ENCODE measurements around the gene LRP11. TPM values are rescaled to one million over a fixed set of nuclear protein-coding genes. Genes with fewer than 3 reads are reported as not detected.
"Not testable (repeated sequence)": the region's sequence is repeated elsewhere in the genome, so short reads cannot be mapped to it uniquely, and the experiment has no call there.

LRP11 gene
- total RNA-seq, 1 donor from 2014 or later, result 34.0 TPM

- intact Hi-C loops (cut with DNase I), result no loop called here
- ATAC-seq (no peak), DNase-seq (ENCODE audit: low spot score) (no peak)
Measured at GRCh38 chr6:149899486-149899885, 35.3 kb upstream of the LRP11 start.

GRCh38 chr6:149898966-149899365 is 34.8 kb upstream of the LRP11 start:
- ATAC-seq, result no peak
- no peak for DNase-seq (ENCODE audit: low spot score)
- intact Hi-C loops (cut with DNase I), result no loop called here

- ATAC-seq, result no peak
- intact Hi-C loops (cut with DNase I), result no loop called here
- DNase-seq (ENCODE audit: low spot score), result peak; percentile 44
Measured at GRCh38 chr6:149897855-149898744, 33.9 kb upstream of the LRP11 start, which contains the start of gene RAET1E. TSS of gene RAET1E (minus strand) at chr6:149898113. CDS start at chr6:149890901, 7,212 bp downstream.

GRCh38 chr6:149897015-149897697 is 33.0 kb upstream of the LRP11 start:
- intact Hi-C loops (cut with DNase I), result no loop called here
- ATAC-seq, result peak; percentile 94
- DNase-seq (ENCODE audit: low spot score), result peak; percentile 88

GRCh38 chr6:149896491-149896890 is 32.3 kb upstream of the LRP11 start:
- DNase-seq (ENCODE audit: low spot score), result no peak
- ATAC-seq, result no peak
- intact Hi-C loops (cut with DNase I), result no loop called here

- intact Hi-C loops (cut with DNase I), result no loop called here
- DNase-seq (ENCODE audit: low spot score) (no peak), ATAC-seq (peak; percentile 14)
Measured at GRCh38 chr6:149895833-149896271, 31.7 kb upstream of the LRP11 start.

GRCh38 chr6:149895048-149895590 is 31.0 kb upstream of the LRP11 start:
- intact Hi-C loops (cut with DNase I), result no loop called here
- ATAC-seq (peak; percentile 85), DNase-seq (ENCODE audit: low spot score) (peak; percentile 72)

GRCh38 chr6:149891864-149892263 is 27.7 kb upstream of the LRP11 start:
- DNase-seq (ENCODE audit: low spot score); ATAC-seq; intact Hi-C loops (cut with DNase I): not testable (repeated sequence)

- ATAC-seq (no peak), DNase-seq (ENCODE audit: low spot score) (no peak)
- intact Hi-C loops (cut with DNase I), result no loop called here
Measured at GRCh38 chr6:149891259-149891658, 27.1 kb upstream of the LRP11 start.

GRCh38 chr6:149890629-149891045 is 26.5 kb upstream of the LRP11 start:
- no peak for ATAC-seq
- DNase-seq (ENCODE audit: low spot score), result no peak
- intact Hi-C loops (cut with DNase I), result no loop called here

- ATAC-seq, result no peak
- no peak for DNase-seq (ENCODE audit: low spot score)
- intact Hi-C loops (cut with DNase I), result no loop called here
Measured at GRCh38 chr6:149889326-149889725, 25.2 kb upstream of the LRP11 start.

GRCh38 chr6:149888659-149889058 is 24.5 kb upstream of the LRP11 start:
- intact Hi-C loops (cut with DNase I), result no loop called here
- ATAC-seq (no peak), DNase-seq (ENCODE audit: low spot score) (no peak)

GRCh38 chr6:149888093-149888492 is 23.9 kb upstream of the LRP11 start:
- intact Hi-C loops (cut with DNase I), result no loop called here
- no peak for ATAC-seq
- no peak for DNase-seq (ENCODE audit: low spot score)

GRCh38 chr6:149887343-149887742 is 23.2 kb upstream of the LRP11 start:
- intact Hi-C loops (cut with DNase I), result no loop called here
- ATAC-seq, result no peak

GRCh38 chr6:149885888-149886287 is 21.7 kb upstream of the LRP11 start:
- intact Hi-C loops (cut with DNase I), result no loop called here
- ATAC-seq (no peak), DNase-seq (ENCODE audit: low spot score) (no peak)

More at GRCh38 chr6:149887343-149887742, 23.2 kb upstream of the LRP11 start:
- DNase-seq (ENCODE audit: low spot score), result no peak

- ATAC-seq (no peak), DNase-seq (ENCODE audit: low spot score) (no peak)
- intact Hi-C loops (cut with DNase I), result no loop called here
Measured at GRCh38 chr6:149884617-149885016, 20.5 kb upstream of the LRP11 start.

- intact Hi-C loops (cut with DNase I), result no loop called here
- DNase-seq (ENCODE audit: low spot score), result no peak
Measured at GRCh38 chr6:149884215-149884614, 20.1 kb upstream of the LRP11 start.

GRCh38 chr6:149881860-149882259 is 17.7 kb upstream of the LRP11 start:
- ATAC-seq (no peak), DNase-seq (ENCODE audit: low spot score) (no peak)
- intact Hi-C loops (cut with DNase I), result no loop called here

More at GRCh38 chr6:149884215-149884614, 20.1 kb upstream of the LRP11 start:
- peak; percentile 67 for ATAC-seq

- DNase-seq (ENCODE audit: low spot score), result no peak
- intact Hi-C loops (cut with DNase I), result no loop called here
- no peak for ATAC-seq
Measured at GRCh38 chr6:149881066-149881766, 17.1 kb upstream of the LRP11 start.
